WTC11 (cell line): ENCODE measurements around the gene ZNF19. TPM values are rescaled to one million over a fixed set of nuclear protein-coding genes. Genes with fewer than 3 reads are reported as not detected.
A peak's percentile ranks its signal among the peaks of the same experiment; 100 is the strongest.

Experiments
- ATAC-seq: fragments of 200-7000 bp; cut with Tn5 transposase; 2 replicates; pipeline ENCODE4 v1.10.0; 2021; ENCODE audit warnings: mild to moderate bottlenecking, moderate library complexity
- CTCF ChIA-PET: fragments of 300-600 bp; sonication (Branson Sonifier 250); formaldehyde crosslinking; loops from one replicate; lab custom pipeline; 2021; ENCODE audit warnings: antibody characterized with exemption; lab: Charles Lee
- POLR2A ChIA-PET: fragments of 350-600 bp; sonication (Branson Sonifier 250); formaldehyde crosslinking; loops from one replicate; lab custom pipeline; 2021; ENCODE audit warnings: antibody characterized with exemption; lab: Charles Lee
- DNase-seq: peaks from one replicate; pipeline ENCODE4 v3.0.0; 2021; ENCODE audit warnings: low spot score
- H3K27ac Mint-ChIP-seq: 2 replicates; pipeline ENCODE4 v1.8.0; 2021; ENCODE audit warnings: mixed read lengths
- H3K27me3 Mint-ChIP-seq: 2 replicates; pipeline ENCODE4 v1.8.0; 2021; ENCODE audit warnings: low read depth, mild to moderate bottlenecking, moderate library complexity, mixed read lengths
- H3K36me3 Mint-ChIP-seq: 2 replicates; pipeline ENCODE4 v1.8.0; 2021; ENCODE audit warnings: mixed read lengths
- H3K4me1 Mint-ChIP-seq: 2 replicates; pipeline ENCODE4 v1.8.0; 2022; ENCODE audit warnings: mixed read lengths
- H3K4me3 Mint-ChIP-seq: 2 replicates; pipeline ENCODE4 v1.8.0; 2021; ENCODE audit warnings: mild to moderate bottlenecking, moderate library complexity, mixed read lengths
- H3K9me3 Mint-ChIP-seq: 2 replicates; pipeline ENCODE4 v1.8.0; 2021; ENCODE audit warnings: mixed read lengths
- CREB1 ChIP-seq: sonication (generic); formaldehyde crosslinking; IDR thresholded peaks from 2 replicates; pipeline ENCODE4 v1.8.0; 2023; ENCODE audit warnings: mild to moderate bottlenecking, missing genetic modification reagents
- ESRRA ChIP-seq: sonication (generic); formaldehyde crosslinking; IDR thresholded peaks from 2 replicates; pipeline ENCODE4 v1.8.1; 2022; ENCODE audit warnings: mild to moderate bottlenecking, missing genetic modification reagents, borderline replicate concordance
- FOXJ3 ChIP-seq: sonication (generic); formaldehyde crosslinking; IDR thresholded peaks from 2 replicates; pipeline ENCODE4 v1.9.0; 2021; ENCODE audit warnings: missing genetic modification reagents, mild to moderate bottlenecking, borderline replicate concordance
- FOXP4 ChIP-seq: sonication (generic); formaldehyde crosslinking; IDR thresholded peaks from 2 replicates; pipeline ENCODE4 v1.8.0; 2022; ENCODE audit warnings: mild to moderate bottlenecking, missing genetic modification reagents
- GABPB1 ChIP-seq: sonication (generic); formaldehyde crosslinking; IDR thresholded peaks from 2 replicates; pipeline ENCODE4 v1.8.1; 2023; ENCODE audit warnings: mild to moderate bottlenecking, missing genetic modification reagents
- JUN ChIP-seq: sonication (generic); formaldehyde crosslinking; IDR thresholded peaks from 2 replicates; pipeline ENCODE4 v1.8.0; 2023; ENCODE audit warnings: mild to moderate bottlenecking, missing genetic modification reagents
- PRDM15 ChIP-seq: sonication (generic); formaldehyde crosslinking; IDR thresholded peaks from 2 replicates; pipeline ENCODE4 v1.8.0; 2022; ENCODE audit warnings: missing genetic modification reagents
- PREB ChIP-seq: sonication (generic); formaldehyde crosslinking; IDR thresholded peaks from 2 replicates; pipeline ENCODE4 v1.8.1; 2022; ENCODE audit warnings: mild to moderate bottlenecking, missing genetic modification reagents, moderate library complexity, borderline replicate concordance
- RORB ChIP-seq: fragments of 250-450 bp; sonication (Bioruptor Pico); IDR thresholded peaks from 2 replicates; pipeline ENCODE4 v1.9.0; 2021; ENCODE audit warnings: mild to moderate bottlenecking
- SMAD4 ChIP-seq: sonication (generic); formaldehyde crosslinking; IDR thresholded peaks from 2 replicates; pipeline ENCODE4 v1.8.0; 2022; ENCODE audit warnings: mild to moderate bottlenecking, missing genetic modification reagents
- SP1 ChIP-seq: sonication (generic); formaldehyde crosslinking; conservative IDR thresholded peaks from 2 replicates; pipeline ENCODE4 v1.8.1; 2022; ENCODE audit warnings: missing genetic modification reagents
- TEAD4 ChIP-seq: sonication (generic); formaldehyde crosslinking; IDR thresholded peaks from 2 replicates; pipeline ENCODE4 v1.8.0; 2022; ENCODE audit warnings: mild to moderate bottlenecking, missing genetic modification reagents
- USF2 ChIP-seq: sonication (generic); formaldehyde crosslinking; IDR thresholded peaks from 2 replicates; pipeline ENCODE4 v1.8.1; 2023; ENCODE audit warnings: mild to moderate bottlenecking, missing genetic modification reagents, moderate library complexity
- ZBTB21 ChIP-seq: sonication (generic); formaldehyde crosslinking; IDR thresholded peaks from 2 replicates; pipeline ENCODE4 v1.8.1; 2023; ENCODE audit warnings: mild to moderate bottlenecking, missing genetic modification reagents, borderline replicate concordance
- ZNF121 ChIP-seq: sonication (generic); formaldehyde crosslinking; IDR thresholded peaks from 2 replicates; pipeline ENCODE4 v1.8.0; 2023; ENCODE audit warnings: missing genetic modification reagents
- ZNF138 ChIP-seq: sonication (generic); formaldehyde crosslinking; conservative IDR thresholded peaks from 2 replicates; pipeline ENCODE4 v1.8.1; 2022; ENCODE audit warnings: mild to moderate bottlenecking, moderate library complexity, missing genetic modification reagents
- total RNA-seq: library from RNA; stranded (reverse); gene quantifications from 3 replicates; pipeline ENCODE4 v1.2.3, GENCODE V29; 2021
- TF ChIP-seq, protein P1 (sequence below): sonication (generic); formaldehyde crosslinking; conservative IDR thresholded peaks from 2 replicates; pipeline ENCODE4 v1.8.1; 2023; ENCODE audit warnings: mild to moderate bottlenecking, low read depth, missing genetic modification reagents, moderate library complexity
- TF ChIP-seq, protein P2 (sequence below): fragments of 250-450 bp; sonication (Bioruptor Pico); IDR thresholded peaks from 2 replicates; pipeline ENCODE4 v1.9.0; 2021; ENCODE audit warnings: mild to moderate bottlenecking
- TF ChIP-seq, protein P3 (sequence below): sonication (generic); formaldehyde crosslinking; IDR thresholded peaks from 2 replicates; pipeline ENCODE4 v1.8.0; 2022; ENCODE audit warnings: mild to moderate bottlenecking, missing genetic modification reagents
- TF ChIP-seq, protein P4 (sequence below): fragments of 200-600 bp; IDR thresholded peaks from 2 replicates; pipeline ENCODE4 v1.8.0; 2022; ENCODE audit warnings: antibody characterized with exemption

The ZNF19 gene
- total RNA-seq, 1 experiment from 2014 or later: 4.3 TPM

DNA sequence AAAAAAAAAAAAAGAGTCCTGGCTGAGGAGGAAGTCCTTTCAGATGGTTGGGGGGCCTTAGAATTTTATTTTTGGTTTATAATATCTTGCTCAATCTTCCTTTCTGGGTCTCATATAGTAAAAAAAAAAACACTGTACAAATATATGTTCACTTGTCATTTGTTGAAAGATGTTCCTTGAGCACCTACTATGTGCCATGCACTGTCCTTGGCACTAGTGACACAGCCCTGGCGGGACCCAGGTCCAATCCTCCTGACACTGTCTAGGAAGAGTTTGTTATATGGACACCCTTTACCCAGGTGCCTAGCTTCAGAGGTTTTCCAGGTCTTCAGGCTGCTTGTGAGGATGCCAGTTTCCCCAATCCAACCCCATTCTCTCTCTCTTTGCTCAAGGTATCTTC lies 39.1 kb upstream of the ZNF19 start (continued):
- TF ChIP-seq PREB (no peak), ZNF138 (CRISPR knock-in tag) (no peak), FOXJ3 (no peak), GABPB1 (CRISPR knock-in tag) (no peak), USF2 (no peak), CREB1 (no peak), ZNF121 (CRISPR knock-in tag) (no peak)
- TF ChIP-seq, protein P1, sequence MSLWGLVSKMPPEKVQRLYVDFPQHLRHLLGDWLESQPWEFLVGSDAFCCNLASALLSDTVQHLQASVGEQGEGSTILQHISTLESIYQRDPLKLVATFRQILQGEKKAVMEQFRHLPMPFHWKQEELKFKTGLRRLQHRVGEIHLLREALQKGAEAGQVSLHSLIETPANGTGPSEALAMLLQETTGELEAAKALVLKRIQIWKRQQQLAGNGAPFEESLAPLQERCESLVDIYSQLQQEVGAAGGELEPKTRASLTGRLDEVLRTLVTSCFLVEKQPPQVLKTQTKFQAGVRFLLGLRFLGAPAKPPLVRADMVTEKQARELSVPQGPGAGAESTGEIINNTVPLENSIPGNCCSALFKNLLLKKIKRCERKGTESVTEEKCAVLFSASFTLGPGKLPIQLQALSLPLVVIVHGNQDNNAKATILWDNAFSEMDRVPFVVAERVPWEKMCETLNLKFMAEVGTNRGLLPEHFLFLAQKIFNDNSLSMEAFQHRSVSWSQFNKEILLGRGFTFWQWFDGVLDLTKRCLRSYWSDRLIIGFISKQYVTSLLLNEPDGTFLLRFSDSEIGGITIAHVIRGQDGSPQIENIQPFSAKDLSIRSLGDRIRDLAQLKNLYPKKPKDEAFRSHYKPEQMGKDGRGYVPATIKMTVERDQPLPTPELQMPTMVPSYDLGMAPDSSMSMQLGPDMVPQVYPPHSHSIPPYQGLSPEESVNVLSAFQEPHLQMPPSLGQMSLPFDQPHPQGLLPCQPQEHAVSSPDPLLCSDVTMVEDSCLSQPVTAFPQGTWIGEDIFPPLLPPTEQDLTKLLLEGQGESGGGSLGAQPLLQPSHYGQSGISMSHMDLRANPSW (CRISPR knock-in tag): no peak

- Mint-ChIP-seq H3K9me3 (no peaks in the 10 kb centered on the region), H3K27ac (peak within 1 kb of the TSS; percentile 99), H3K27me3 (no peaks in the 10 kb centered on the region; the same call in 1 of the 2 replicates), H3K4me1 (peaks cover 45% of the 10 kb centered on the region), H3K4me3 (peak within 1 kb of the TSS; percentile 74), H3K36me3 (no peaks in the 10 kb centered on the region)
- DNase-seq (peak; percentile 75), ATAC-seq (peak; percentile 89)
- CTCF ChIA-PET: interaction anchor here (0.6 to 5.5 kb wide), 21 partner anchors 8 to 435 kb away, joined by 3 to 45 read pairs (median 5); partner anchors contain the start of gene MARVELD3
- POLR2A ChIA-PET: interaction anchor here (0.6 to 1.6 kb wide), 6 partner anchors 26 to 100 kb away, joined by 3 to 5 read pairs (median 4); partner anchors contain the start of genes MARVELD3 and ZNF23
- TF ChIP-seq, protein P2, sequence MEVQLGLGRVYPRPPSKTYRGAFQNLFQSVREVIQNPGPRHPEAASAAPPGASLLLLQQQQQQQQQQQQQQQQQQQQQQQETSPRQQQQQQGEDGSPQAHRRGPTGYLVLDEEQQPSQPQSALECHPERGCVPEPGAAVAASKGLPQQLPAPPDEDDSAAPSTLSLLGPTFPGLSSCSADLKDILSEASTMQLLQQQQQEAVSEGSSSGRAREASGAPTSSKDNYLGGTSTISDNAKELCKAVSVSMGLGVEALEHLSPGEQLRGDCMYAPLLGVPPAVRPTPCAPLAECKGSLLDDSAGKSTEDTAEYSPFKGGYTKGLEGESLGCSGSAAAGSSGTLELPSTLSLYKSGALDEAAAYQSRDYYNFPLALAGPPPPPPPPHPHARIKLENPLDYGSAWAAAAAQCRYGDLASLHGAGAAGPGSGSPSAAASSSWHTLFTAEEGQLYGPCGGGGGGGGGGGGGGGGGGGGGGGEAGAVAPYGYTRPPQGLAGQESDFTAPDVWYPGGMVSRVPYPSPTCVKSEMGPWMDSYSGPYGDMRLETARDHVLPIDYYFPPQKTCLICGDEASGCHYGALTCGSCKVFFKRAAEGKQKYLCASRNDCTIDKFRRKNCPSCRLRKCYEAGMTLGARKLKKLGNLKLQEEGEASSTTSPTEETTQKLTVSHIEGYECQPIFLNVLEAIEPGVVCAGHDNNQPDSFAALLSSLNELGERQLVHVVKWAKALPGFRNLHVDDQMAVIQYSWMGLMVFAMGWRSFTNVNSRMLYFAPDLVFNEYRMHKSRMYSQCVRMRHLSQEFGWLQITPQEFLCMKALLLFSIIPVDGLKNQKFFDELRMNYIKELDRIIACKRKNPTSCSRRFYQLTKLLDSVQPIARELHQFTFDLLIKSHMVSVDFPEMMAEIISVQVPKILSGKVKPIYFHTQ (CRISPR knock-in tag): 0 out of 2 replicates have a peak, but pooled peaks have one; percentile 32
- TF ChIP-seq PRDM15 (CRISPR knock-in tag): no peak
- peak; percentile 94 for TF ChIP-seq ZNF121 (CRISPR knock-in tag)
- TF ChIP-seq, protein P3, sequence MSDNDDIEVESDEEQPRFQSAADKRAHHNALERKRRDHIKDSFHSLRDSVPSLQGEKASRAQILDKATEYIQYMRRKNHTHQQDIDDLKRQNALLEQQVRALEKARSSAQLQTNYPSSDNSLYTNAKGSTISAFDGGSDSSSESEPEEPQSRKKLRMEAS (CRISPR knock-in tag): peak; percentile 73; the same call in 1 of the 2 replicates
- no peak for TF ChIP-seq JUN (CRISPR knock-in tag)
- no peak for TF ChIP-seq RORB
- TF ChIP-seq SP1: 0 out of 2 replicates have a peak, but pooled peaks have one; percentile 56
- TF ChIP-seq, protein P4, sequence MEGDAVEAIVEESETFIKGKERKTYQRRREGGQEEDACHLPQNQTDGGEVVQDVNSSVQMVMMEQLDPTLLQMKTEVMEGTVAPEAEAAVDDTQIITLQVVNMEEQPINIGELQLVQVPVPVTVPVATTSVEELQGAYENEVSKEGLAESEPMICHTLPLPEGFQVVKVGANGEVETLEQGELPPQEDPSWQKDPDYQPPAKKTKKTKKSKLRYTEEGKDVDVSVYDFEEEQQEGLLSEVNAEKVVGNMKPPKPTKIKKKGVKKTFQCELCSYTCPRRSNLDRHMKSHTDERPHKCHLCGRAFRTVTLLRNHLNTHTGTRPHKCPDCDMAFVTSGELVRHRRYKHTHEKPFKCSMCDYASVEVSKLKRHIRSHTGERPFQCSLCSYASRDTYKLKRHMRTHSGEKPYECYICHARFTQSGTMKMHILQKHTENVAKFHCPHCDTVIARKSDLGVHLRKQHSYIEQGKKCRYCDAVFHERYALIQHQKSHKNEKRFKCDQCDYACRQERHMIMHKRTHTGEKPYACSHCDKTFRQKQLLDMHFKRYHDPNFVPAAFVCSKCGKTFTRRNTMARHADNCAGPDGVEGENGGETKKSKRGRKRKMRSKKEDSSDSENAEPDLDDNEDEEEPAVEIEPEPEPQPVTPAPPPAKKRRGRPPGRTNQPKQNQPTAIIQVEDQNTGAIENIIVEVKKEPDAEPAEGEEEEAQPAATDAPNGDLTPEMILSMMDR: no peak
- 0 out of 2 replicates have a peak, but pooled peaks have one; percentile 24 for TF ChIP-seq ESRRA (CRISPR knock-in tag)
- no peak for TF ChIP-seq TEAD4 (CRISPR knock-in tag)
- no peak for TF ChIP-seq SMAD4
- peak; percentile 55; the same call in 1 of the 2 replicates for TF ChIP-seq ZBTB21 (CRISPR knock-in tag)
- peak; percentile 35; the same call in 1 of the 2 replicates for TF ChIP-seq FOXP4
Measured at GRCh38 chr16:71526111-71526631, 37.0 kb upstream of the ZNF19 start, which contains the start of gene CHST4. Gene CHST4, plus strand, starts transcription at chr16:71526426. Its CDS starts 10,252 bp downstream, at chr16:71536678.
